Subcutaneous abdominal adipose tissue (tissue), 5 donors: ENCODE measurements around the gene CASS4.

Experiments used
- H3K27ac ChIP-seq: one replicate; pipeline ENCODE4 v1.7.0; 2013; ENCODE audit warnings: low read depth, mild to moderate bottlenecking, inconsistent platforms, low read length, moderate library complexity
- H3K27me3 ChIP-seq, 5 donors: one replicate each; pipeline ENCODE4 v1.7.0; 2013; ENCODE audit warnings: low read length in 5 of 5, inconsistent platforms in 1 of 5; ENCODE audit not compliant: control insufficient read depth in 5 of 5, insufficient read depth in 4 of 5
- H3K36me3 ChIP-seq, 5 donors: one replicate each; pipeline ENCODE4 v1.7.0; 2013; ENCODE audit warnings: low read length in 5 of 5; ENCODE audit not compliant: control insufficient read depth in 5 of 5, insufficient read depth in 5 of 5
- H3K4me1 ChIP-seq, 5 donors: one replicate each; pipeline ENCODE4 v1.7.0; 2013; ENCODE audit warnings: low read length in 5 of 5, mild to moderate bottlenecking in 3 of 5, moderate library complexity in 1 of 5; ENCODE audit not compliant: control insufficient read depth in 5 of 5, insufficient read depth in 5 of 5
- H3K4me3 ChIP-seq, 5 donors: one replicate each; pipeline ENCODE4 v1.7.0; 2013; ENCODE audit warnings: low read length in 5 of 5, low read depth in 1 of 5
- H3K9ac ChIP-seq, 5 donors: one replicate each; pipeline ENCODE4 v1.7.0; 2013; ENCODE audit warnings: low read length in 5 of 5, mild to moderate bottlenecking in 4 of 5, moderate library complexity in 3 of 5
- H3K9me3 ChIP-seq, 5 donors: one replicate each; pipeline ENCODE4 v1.7.0; 2013; ENCODE audit warnings: low read length in 5 of 5; ENCODE audit not compliant: control insufficient read depth in 5 of 5
- donor health status: healthy.
- donor health status: healthy.
- donor health status: healthy.
- donor health status: healthy.
- donor health status: healthy.

CASS4 gene

GRCh38 chr20:56453352-56453751 is 41.3 kb downstream of the CASS4 start:
- Histone ChIP-seq H3K4me3 (no peak overlapping the region), H3K9me3 (no peaks in the 10 kb centered on the region), H3K27ac (no peak overlapping the region), H3K4me1 (no peaks in the 10 kb centered on the region), H3K9ac (no peak overlapping the region), H3K27me3 (no peaks in the 10 kb centered on the region), H3K36me3 (peaks cover 0 to 12% (median 0%) of the 10 kb centered on the region in 5 donors)

DNA sequence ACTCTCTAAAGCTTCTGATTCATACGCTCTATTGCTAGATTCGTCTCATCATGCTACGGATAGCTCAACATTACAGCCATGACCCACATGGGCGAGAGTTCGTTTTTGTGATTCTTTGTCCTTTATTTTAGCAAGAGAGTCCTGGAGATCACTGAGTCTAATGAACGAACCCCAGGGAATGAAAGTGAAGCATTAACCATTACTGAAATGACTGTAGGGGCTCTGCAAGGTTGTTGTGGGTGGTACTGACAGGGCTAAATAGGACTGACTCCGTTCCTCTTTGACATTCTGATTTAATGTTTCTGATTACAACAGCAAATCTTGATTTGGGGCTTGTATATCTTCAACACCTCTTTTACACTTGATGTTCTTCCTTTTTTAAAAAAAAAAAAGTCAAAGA is 42.7 kb downstream of the CASS4 start:
- Histone ChIP-seq H3K9me3 (no peaks in the 10 kb centered on the region), H3K9ac (no peak overlapping the region), H3K36me3 (peaks cover 0 to 16% (median 0%) of the 10 kb centered on the region in 5 donors), H3K4me1 (no peaks in the 10 kb centered on the region), H3K27ac (no peak overlapping the region), H3K27me3 (no peaks in the 10 kb centered on the region), H3K4me3 (no peak overlapping the region)

- H3K27ac ChIP-seq, result no peak overlapping the region
- H3K4me3 ChIP-seq, result no peak overlapping the region
- H3K4me1 ChIP-seq, result peaks cover 0 to 7% (median 0%) of the 10 kb centered on the region in 5 donors
- H3K27me3 ChIP-seq, result peaks cover 0 to 5% (median 0%) of the 10 kb centered on the region in 5 donors
- H3K9me3 ChIP-seq, result no peaks in the 10 kb centered on the region
- peaks cover 0 to 6% (median 0%) of the 10 kb centered on the region in 5 donors for H3K36me3 ChIP-seq
- no peak overlapping the region for H3K9ac ChIP-seq
Observed at GRCh38 chr20:56458206-56458821, 46.3 kb downstream of the CASS4 start.

GRCh38 chr20:56460459-56460858 is 48.4 kb downstream of the CASS4 start:
- no peak overlapping the region for H3K9ac ChIP-seq
- peaks cover 0 to 7% (median 0%) of the 10 kb centered on the region in 5 donors for H3K4me1 ChIP-seq
- H3K27ac ChIP-seq, result no peak overlapping the region
- peaks cover 0 to 6% (median 0%) of the 10 kb centered on the region in 5 donors for H3K36me3 ChIP-seq
- peaks cover 0 to 5% (median 0%) of the 10 kb centered on the region in 5 donors for H3K27me3 ChIP-seq
- H3K4me3 ChIP-seq, result no peak overlapping the region
- H3K9me3 ChIP-seq, result no peaks in the 10 kb centered on the region

GRCh38 chr20:56461576-56461975 is 49.5 kb downstream of the CASS4 start:
- Histone ChIP-seq H3K9ac (no peak overlapping the region), H3K27me3 (peaks cover 0 to 5% (median 0%) of the 10 kb centered on the region in 5 donors), H3K27ac (no peak overlapping the region), H3K36me3 (peaks cover 0 to 6% (median 0%) of the 10 kb centered on the region in 5 donors), H3K4me3 (no peak overlapping the region), H3K4me1 (peaks cover 0 to 9% (median 0%) of the 10 kb centered on the region in 5 donors), H3K9me3 (no peaks in the 10 kb centered on the region)

DNA sequence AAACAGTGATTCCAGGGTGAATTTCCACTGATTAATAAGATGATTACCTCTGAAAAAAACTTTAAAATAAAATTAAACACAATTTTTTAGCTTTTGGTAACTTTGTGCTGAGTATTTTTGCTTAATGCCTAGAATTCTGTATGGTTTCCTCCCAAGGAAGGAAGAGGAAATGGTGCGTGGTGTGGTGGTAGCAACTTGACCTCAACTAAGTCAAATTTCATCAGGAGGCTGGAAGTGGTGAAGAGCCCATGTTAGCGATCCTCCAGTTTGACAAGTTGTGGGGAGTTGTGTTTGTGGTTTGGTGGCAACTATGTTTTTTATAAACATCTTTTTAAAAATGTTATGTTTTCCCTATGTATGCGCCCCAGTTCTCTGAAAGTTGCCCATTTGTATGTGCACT is 51.4 kb downstream of the CASS4 start:
- Histone ChIP-seq H3K9me3 (no peaks in the 10 kb centered on the region), H3K4me3 (no peak overlapping the region), H3K36me3 (peaks cover 0 to 4% (median 0%) of the 10 kb centered on the region in 5 donors), H3K4me1 (peaks cover 3 to 21% (median 4%) of the 10 kb centered on the region in 5 donors), H3K9ac (no peak overlapping the region), H3K27ac (no peak overlapping the region), H3K27me3 (peaks cover 0 to 5% (median 0%) of the 10 kb centered on the region in 5 donors)

GRCh38 chr20:56465997-56466396 is 53.9 kb downstream of the CASS4 start:
- H3K9ac ChIP-seq, result no peak overlapping the region
- peaks cover 0 to 5% (median 0%) of the 10 kb centered on the region in 5 donors for H3K27me3 ChIP-seq
- H3K27ac ChIP-seq, result no peak overlapping the region
- H3K36me3 ChIP-seq, result peaks cover 0 to 7% (median 0%) of the 10 kb centered on the region in 5 donors
- H3K9me3 ChIP-seq, result no peaks in the 10 kb centered on the region
- H3K4me3 ChIP-seq, result no peak overlapping the region
- H3K4me1 ChIP-seq, result peaks cover 10 to 38% (median 22%) of the 10 kb centered on the region in 5 donors

- H3K4me3 ChIP-seq, result peak overlapping the region; percentile 75 to 96 (median 83)
- H3K36me3 ChIP-seq, result peaks cover 2 to 10% (median 2%) of the 10 kb centered on the region in 5 donors
- H3K27me3 ChIP-seq, result no peaks in the 10 kb centered on the region
- H3K9ac ChIP-seq, result peak overlapping the region in 2 of 5 donors; percentile 3 to 63
- peaks cover 10 to 31% (median 26%) of the 10 kb centered on the region in 5 donors for H3K4me1 ChIP-seq
- peak overlapping the region; percentile 85 for H3K27ac ChIP-seq
- H3K9me3 ChIP-seq, result no peaks in the 10 kb centered on the region
Observed at GRCh38 chr20:56467968-56468315, 55.9 kb downstream of the CASS4 start.

- peaks cover 10 to 31% (median 26%) of the 10 kb centered on the region in 5 donors for H3K4me1 ChIP-seq
- no peaks in the 10 kb centered on the region for H3K9me3 ChIP-seq
- H3K27me3 ChIP-seq, result no peaks in the 10 kb centered on the region
- H3K36me3 ChIP-seq, result peaks cover 6 to 16% (median 8%) of the 10 kb centered on the region in 5 donors
- H3K9ac ChIP-seq, result peak within 1 kb of the TSS; percentile 74 to 89 (median 88)
- H3K4me3 ChIP-seq, result peak within 1 kb of the TSS; percentile 75 to 97 (median 93)
- H3K27ac ChIP-seq, result peak within 1 kb of the TSS; percentile 85
Observed at GRCh38 chr20:56468316-56469076, 56.4 kb downstream of the CASS4 start, which contains the start of gene RTF2. RTF2 (plus strand) TSS chr20:56468627; CDS start chr20:56468698, 71 bp downstream.

- Histone ChIP-seq H3K9me3 (no peaks in the 10 kb centered on the region), H3K27ac (peak overlapping the region; percentile 85), H3K36me3 (peaks cover 8 to 21% (median 13%) of the 10 kb centered on the region in 5 donors), H3K27me3 (no peaks in the 10 kb centered on the region), H3K9ac (peak overlapping the region; percentile 74 to 89 (median 88)), H3K4me1 (peaks cover 10 to 31% (median 24%) of the 10 kb centered on the region in 5 donors), H3K4me3 (peak overlapping the region; percentile 75 to 97 (median 93))
Observed at GRCh38 chr20:56469077-56469449, 57.0 kb downstream of the CASS4 start.
